Measurements from ENCODE around the gene CCNK.

CCNK gene

GRCh38 chr14:99479160-99479905 lies 1.9 kb upstream of the CCNK start:
- ATAC-seq (ENCODE audit: insufficient read depth, low read depth) (no peak), DNase-seq (no peak)
- Histone ChIP-seq H3K4me2 (ENCODE audit: insufficient read depth, low read length) (peak overlapping the region; percentile 98), H3K4me3 (ENCODE audit: low read depth in 1 of 2, low read length in 2 of 2) (peak overlapping the region; percentile 83 to 86), H3K27ac (ENCODE audit: low read length) (peak overlapping the region; percentile 68), H4K20me1 (ENCODE audit: insufficient read depth, low read length) (peaks cover 69% of the 10 kb centered on the region), H2AFZ (ENCODE audit: low read depth, low read length) (peak overlapping the region; percentile 69; the same call in 1 of the 2 replicates), H3K36me3 (ENCODE audit: insufficient read depth, low read length) (no peaks in the 10 kb centered on the region; the same call in none of the 2 replicates), H3K9ac (ENCODE audit: low read depth, low read length) (peak overlapping the region; percentile 75), H3K4me1 (ENCODE audit: insufficient read depth, low read length) (peaks cover 40% of the 10 kb centered on the region), H3K9me3 (ENCODE audit: insufficient read depth, low read length, severe bottlenecking) (no peaks in the 10 kb centered on the region), H3K79me2 (ENCODE audit: insufficient read depth, low read length) (peaks cover 94% of the 10 kb centered on the region), H3K27me3 (ENCODE audit: insufficient read depth, low read length, poor library complexity) (no peaks in the 10 kb centered on the region)
- TF ChIP-seq CTCF (IDR thresholded peaks at IDR 0.05; ENCODE audit: borderline replicate concordance, extremely low read depth, low read length, poor library complexity, severe bottlenecking) (no peak), EZH2 (IDR thresholded peaks at IDR 0.05; ENCODE audit: borderline replicate concordance, low read depth, low read length, severe bottlenecking) (no peak)

GRCh38 chr14:99479906-99480869 lies 1.0 kb upstream of the CCNK start, which contains the start of gene SETD3:
SETD3 (minus strand) TSS chr14:99480859; CDS start chr14:99465805, 15,054 bp downstream.
- H3K4me2 ChIP-seq (ENCODE audit: insufficient read depth, low read length), result peak within 1 kb of the TSS; percentile 98
- H3K36me3 ChIP-seq (ENCODE audit: insufficient read depth, low read length), result no peaks in the 10 kb centered on the region; the same call in none of the 2 replicates
- H3K9me3 ChIP-seq (ENCODE audit: insufficient read depth, low read length, severe bottlenecking), result no peaks in the 10 kb centered on the region
- H2AFZ ChIP-seq (ENCODE audit: low read depth, low read length), result peak within 1 kb of the TSS; percentile 95
- H4K20me1 ChIP-seq (ENCODE audit: insufficient read depth, low read length), result peaks cover 72% of the 10 kb centered on the region
- H3K4me1 ChIP-seq (ENCODE audit: insufficient read depth, low read length), result peaks cover 43% of the 10 kb centered on the region
- 0 out of 3 replicates have a peak, but pooled peaks have one; percentile 3 for ATAC-seq (ENCODE audit: insufficient read depth, low read depth)
- TF ChIP-seq EZH2 (IDR thresholded peaks at IDR 0.05; ENCODE audit: borderline replicate concordance, low read depth, low read length, severe bottlenecking) (no peak), CTCF (IDR thresholded peaks at IDR 0.05; ENCODE audit: borderline replicate concordance, extremely low read depth, low read length, poor library complexity, severe bottlenecking) (peak; percentile 11)
- peak within 1 kb of the TSS; percentile 83 to 86 for H3K4me3 ChIP-seq (ENCODE audit: low read depth in 1 of 2, low read length in 2 of 2)
- H3K27ac ChIP-seq (ENCODE audit: low read length), result peak within 1 kb of the TSS; percentile 77
- H3K27me3 ChIP-seq (ENCODE audit: insufficient read depth, low read length, poor library complexity), result no peaks in the 10 kb centered on the region
- peaks cover 94% of the 10 kb centered on the region for H3K79me2 ChIP-seq (ENCODE audit: insufficient read depth, low read length)
- H3K9ac ChIP-seq (ENCODE audit: low read depth, low read length), result peak within 1 kb of the TSS; percentile 75
- peak; percentile 61 for DNase-seq

GRCh38 chr14:99481745-99482099 lies 513 bp downstream of the CCNK start:
- ATAC-seq (ENCODE audit: insufficient read depth, low read depth) (no peak), DNase-seq (peak; percentile 26)
- Histone ChIP-seq H3K27me3 (ENCODE audit: insufficient read depth, low read length, poor library complexity) (no peaks in the 10 kb centered on the region), H3K4me1 (ENCODE audit: insufficient read depth, low read length) (peaks cover 43% of the 10 kb centered on the region), H4K20me1 (ENCODE audit: insufficient read depth, low read length) (peaks cover 73% of the 10 kb centered on the region), H3K4me3 (ENCODE audit: low read depth in 1 of 2, low read length in 2 of 2) (peak overlapping the region; percentile 75 to 77), H3K27ac (ENCODE audit: low read length) (peak overlapping the region; percentile 77), H3K9me3 (ENCODE audit: insufficient read depth, low read length, severe bottlenecking) (no peaks in the 10 kb centered on the region), H2AFZ (ENCODE audit: low read depth, low read length) (peak overlapping the region; percentile 95), H3K36me3 (ENCODE audit: insufficient read depth, low read length) (no peaks in the 10 kb centered on the region; the same call in none of the 2 replicates), H3K79me2 (ENCODE audit: insufficient read depth, low read length) (peaks cover 94% of the 10 kb centered on the region), H3K4me2 (ENCODE audit: insufficient read depth, low read length) (peak overlapping the region; percentile 91), H3K9ac (ENCODE audit: low read depth, low read length) (peak overlapping the region; percentile 68)
- TF ChIP-seq CTCF (IDR thresholded peaks at IDR 0.05; ENCODE audit: borderline replicate concordance, extremely low read depth, low read length, poor library complexity, severe bottlenecking) (no peak), EZH2 (IDR thresholded peaks at IDR 0.05; ENCODE audit: borderline replicate concordance, low read depth, low read length, severe bottlenecking) (no peak)
